Ascending aorta (tissue), 2 donors: ENCODE measurements around the gene CABP4. TPM values are rescaled to one million over a fixed set of nuclear protein-coding genes. Genes with fewer than 3 reads are reported as not detected.
A peak's percentile ranks its signal among the peaks of the same experiment; 100 is the strongest.

Experiments
- DNase-seq, 2 donors: peaks; one replicate each; pipeline ENCODE4 v3.0.0-alpha.2; 2019; ENCODE audit warnings: low spot score in 2 of 2
- H3K27ac ChIP-seq, 2 donors: fragments of 200-600 bp; sonication (generic); one replicate each; pipeline ENCODE4 v1.5.1; 2016 to 2017; ENCODE audit warnings: mild to moderate bottlenecking in 1 of 2
- H3K27me3 ChIP-seq: fragments of 200-600 bp; sonication (generic); one replicate; pipeline ENCODE4 v1.5.1; 2017
- H3K36me3 ChIP-seq, 2 donors: fragments of 200-600 bp; sonication (generic); one replicate each; pipeline ENCODE4 v1.5.1; 2016
- H3K4me1 ChIP-seq, 2 donors: fragments of 200-600 bp; sonication (generic); one replicate each; pipeline ENCODE4 v1.5.1; 2016 to 2017; ENCODE audit warnings: mild to moderate bottlenecking in 1 of 2
- H3K4me3 ChIP-seq, 2 donors: fragments of 200-600 bp; sonication (generic); one replicate each; pipeline ENCODE4 v1.5.1; 2016 to 2017; ENCODE audit warnings: mild to moderate bottlenecking in 1 of 2
- H3K9me3 ChIP-seq, 2 donors: fragments of 200-600 bp; sonication (generic); one replicate each; pipeline ENCODE4 v1.5.1; 2016
- CTCF ChIP-seq, 3 experiments: fragments of 200-600 bp in 2 of 3; fragments of 450-650 bp in 1 of 3; sonication (generic) in 2 of 3; IDR thresholded peaks; one replicate each; pipeline ENCODE4 v1.5.1; 2016 to 2019; ENCODE audit warnings: antibody characterized with exemption in 3 of 3, mild to moderate bottlenecking in 1 of 3, moderate library complexity in 1 of 3
- intact Hi-C: fragments of 100-400 bp; cut with DNase I; formaldehyde crosslinking; loops from one replicate; pipeline ENCODE4 v1.15.1; 2023
- total RNA-seq: library from RNA; depleted of rRNA; stranded (reverse); fragments of >200 nt; gene quantifications from one replicate; pipeline ENCODE4 v1.1.0, GENCODE V29; 2016

Gene CABP4
- total RNA-seq, 1 donor from 2014 or later, result not detected

DNA sequence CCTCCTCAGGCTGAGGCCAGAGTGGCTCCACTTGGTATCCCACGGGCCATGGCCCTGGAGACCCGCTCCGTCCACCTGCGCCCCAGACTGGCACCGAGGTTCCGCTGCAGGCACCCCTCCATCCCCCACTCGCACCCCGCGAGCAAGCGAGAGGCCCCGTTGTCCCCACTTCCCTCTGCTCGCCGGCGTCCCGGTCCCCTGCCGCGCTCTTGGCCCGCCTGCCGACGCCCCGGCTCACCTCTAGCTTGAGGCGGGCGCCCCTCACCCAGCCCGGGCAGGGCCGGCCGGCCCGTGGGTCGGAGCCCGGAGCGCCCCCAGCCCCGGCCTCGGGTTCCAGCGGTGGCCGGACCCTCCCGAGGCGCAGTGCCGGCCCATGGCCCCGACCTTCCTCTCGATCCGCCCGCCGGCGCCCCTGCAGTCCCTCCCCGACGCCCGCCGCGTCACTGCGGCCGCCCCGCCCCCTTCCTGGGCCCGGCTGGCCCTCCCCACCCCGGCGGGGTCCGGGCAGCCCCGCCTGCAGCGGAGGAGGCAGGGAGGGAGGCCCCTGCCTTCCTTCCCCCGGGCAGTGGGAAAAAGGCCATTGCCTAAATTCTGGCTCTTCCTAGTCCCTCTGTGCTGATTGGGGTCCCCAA, 49.9 kb downstream of the CABP4 start, which contains the start of gene PITPNM1:
PITPNM1 (minus strand) TSS at position 414 of the 632 bp plus-strand sequence. CDS start 1,183 bp downstream, outside the sequence.
- H3K36me3 ChIP-seq, result peaks cover 0 to 14% of the 10 kb centered on the region in 2 donors
- intact Hi-C loops, result loop anchor here (1.0 to 10.0 kb wide), 6 partner anchors 22 to 390 kb away; partner anchors contain the start of genes AIP, GRK2, KDM2A and POLD4
- no peaks in the 10 kb centered on the region for H3K9me3 ChIP-seq
- DNase-seq, result peak in 1 of 2 donors; percentile 89
- H3K4me1 ChIP-seq, result peaks cover 16 to 27% of the 10 kb centered on the region in 2 donors
- H3K27me3 ChIP-seq, result no peaks in the 10 kb centered on the region
- no peak for TF ChIP-seq CTCF (IDR thresholded peaks at IDR 0.05)
- H3K27ac ChIP-seq, result peak within 1 kb of the TSS; percentile 95 to 96
- peak within 1 kb of the TSS; percentile 71 to 79 for H3K4me3 ChIP-seq

DNA sequence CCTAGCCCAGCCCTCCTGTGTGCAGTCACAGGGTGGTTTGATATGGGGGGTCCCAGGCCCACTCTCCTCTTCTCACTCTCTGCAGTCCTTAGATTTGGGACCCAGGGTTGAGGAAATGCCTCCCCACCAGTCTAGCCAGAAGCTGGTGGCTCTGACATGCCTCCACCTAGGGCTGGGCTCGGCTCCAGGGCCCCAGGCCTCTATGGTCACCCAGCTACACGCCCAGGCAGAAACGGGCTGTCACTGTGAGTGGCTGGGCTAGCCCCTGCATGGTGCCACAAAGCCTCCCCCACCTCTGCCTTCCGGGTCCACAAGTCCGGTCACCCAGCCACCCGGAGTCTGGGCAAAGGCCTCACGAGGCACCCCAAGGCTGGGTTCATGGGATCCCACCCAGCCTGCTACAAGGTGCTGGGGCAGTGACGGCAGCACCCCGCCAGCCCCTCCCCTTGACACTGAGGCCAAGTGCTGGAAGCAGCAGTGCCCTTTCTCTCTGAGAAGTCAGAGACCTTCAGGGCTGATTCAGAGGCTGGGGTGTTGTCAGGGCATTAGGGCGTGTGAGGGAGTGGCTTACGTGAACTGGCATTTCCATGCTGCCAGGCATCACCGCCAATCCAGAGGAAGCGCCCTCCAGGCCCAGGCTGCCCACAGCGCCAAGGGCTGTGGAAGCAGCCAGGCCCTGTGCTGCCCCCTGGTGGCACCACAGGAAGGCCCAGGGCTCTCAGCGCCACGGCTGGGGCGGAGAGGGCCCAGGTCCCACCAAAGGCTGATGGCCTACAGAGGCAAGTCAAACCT, 50.6 kb downstream of the CABP4 start:
- H3K9me3 ChIP-seq, result no peaks in the 10 kb centered on the region
- peak; percentile 95 to 97 (median 96) for TF ChIP-seq CTCF (IDR thresholded peaks at IDR 0.05)
- peak overlapping the region; percentile 95 to 96 for H3K27ac ChIP-seq
- H3K36me3 ChIP-seq, result peaks cover 0 to 13% of the 10 kb centered on the region in 2 donors
- DNase-seq, result peak; percentile 91 to 98
- intact Hi-C loops, result loop anchor here (1.0 to 10.0 kb wide), 7 partner anchors 23 to 391 kb away; partner anchors contain the start of genes AIP, GRK2, KDM2A and POLD4
- H3K4me1 ChIP-seq, result peaks cover 16 to 27% of the 10 kb centered on the region in 2 donors
- H3K27me3 ChIP-seq, result no peaks in the 10 kb centered on the region
- H3K4me3 ChIP-seq, result peak overlapping the region; percentile 71 to 79

GRCh38 chr11:67506426-67507051, 51.4 kb downstream of the CABP4 start:
- H3K27ac ChIP-seq, result peak overlapping the region; percentile 95 to 96
- intact Hi-C loops, result loop anchor here (2.0 to 10.0 kb wide), 4 partner anchors 78 to 392 kb away; partner anchors contain the start of genes GRK2, KDM2A and RPS6KB2
- no peak for DNase-seq
- H3K9me3 ChIP-seq, result no peaks in the 10 kb centered on the region
- peaks cover 16 to 27% of the 10 kb centered on the region in 2 donors for H3K4me1 ChIP-seq
- no peak for TF ChIP-seq CTCF (IDR thresholded peaks at IDR 0.05)
- no peaks in the 10 kb centered on the region for H3K27me3 ChIP-seq
- H3K4me3 ChIP-seq, result peak overlapping the region; percentile 35 to 71
- peaks cover 0 to 13% of the 10 kb centered on the region in 2 donors for H3K36me3 ChIP-seq

DNA sequence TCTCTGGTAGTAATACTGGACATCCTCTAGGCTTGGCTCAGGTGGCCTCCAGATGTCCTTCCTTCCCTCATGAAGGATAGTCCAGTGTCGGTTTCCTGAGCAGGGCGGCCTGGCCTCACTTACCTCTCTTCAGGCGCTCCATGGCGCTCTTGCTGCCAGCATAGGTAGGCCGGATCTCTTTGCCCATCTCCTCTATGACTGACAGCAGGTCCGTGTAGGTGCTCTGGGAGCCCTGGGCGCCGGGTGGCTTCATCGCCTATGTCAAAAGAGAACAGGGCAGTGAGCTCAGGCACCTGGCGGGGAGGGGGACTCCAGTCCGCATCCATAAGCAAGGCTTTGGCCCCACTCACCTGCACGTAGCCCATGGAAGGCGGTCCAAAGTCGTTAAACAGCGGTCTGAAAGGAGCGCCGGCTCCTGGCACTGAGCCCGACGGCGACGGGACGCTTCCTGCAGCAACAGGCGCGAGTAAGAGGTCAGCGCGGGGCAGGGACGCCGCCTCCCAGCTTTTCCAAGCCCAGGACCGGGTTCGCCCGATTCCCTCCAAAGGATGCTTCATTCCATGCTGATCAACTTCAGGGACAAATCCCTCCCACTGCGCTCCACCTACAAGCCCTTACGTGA, 52.2 kb downstream of the CABP4 start:
- Histone ChIP-seq H3K27me3 (no peaks in the 10 kb centered on the region), H3K4me1 (peaks cover 16 to 27% of the 10 kb centered on the region in 2 donors), H3K4me3 (peak overlapping the region; percentile 65 to 71), H3K27ac (peak overlapping the region; percentile 95 to 96), H3K36me3 (peaks cover 0 to 6% of the 10 kb centered on the region in 2 donors), H3K9me3 (no peaks in the 10 kb centered on the region)
- no peak for DNase-seq
- TF ChIP-seq CTCF (IDR thresholded peaks at IDR 0.05), result peak in 1 of 3 experiments; percentile 8
- intact Hi-C loops, result loop anchor here (2.0 to 10.0 kb wide), 4 partner anchors 79 to 393 kb away; partner anchors contain the start of genes GRK2, KDM2A and RPS6KB2
